ENCODE results near the gene KAT2B. TPM values are rescaled to one million over a fixed set of nuclear protein-coding genes. Genes with fewer than 3 reads are reported as not detected.

KAT2B gene
- total and polyA plus RNA-seq, 2 of the 13 experiments (the other 11 are each of a cell fraction or from before 2014, with no cell fraction given): 0.97 to 1.7 TPM

DNA sequence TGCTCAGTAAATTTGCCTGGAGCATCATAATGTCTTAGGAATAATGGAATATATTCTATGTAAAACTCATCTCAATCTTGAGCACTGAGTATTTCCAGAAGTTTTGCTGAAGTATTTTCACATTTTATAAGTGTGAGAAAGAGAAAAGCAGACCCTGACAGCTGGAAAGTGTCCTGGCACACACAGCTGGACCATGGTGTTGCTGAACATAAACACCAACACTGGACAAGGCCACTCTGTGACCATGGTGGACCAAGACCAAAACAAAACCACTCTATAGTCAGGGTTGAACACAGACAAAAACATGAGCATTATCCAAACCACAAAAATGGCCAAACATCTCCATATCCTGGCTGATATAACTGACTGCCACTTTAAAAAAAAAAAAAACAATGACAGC, 160.9 kb downstream of the KAT2B start:
- BruUV-seq (replicated peaks): no TSS peak
- H3K27ac ChIP-seq (ENCODE audit: extremely low read length, insufficient read depth, low read length): no peak overlapping the region
- no peak overlapping the region for H3K9ac ChIP-seq (ENCODE audit: insufficient read depth, low read depth, low read length)
- intact Hi-C loops (cut with micrococcal nuclease; ENCODE audit: unreplicated experiment): no loop called here
- no peak overlapping the region for H3K4me2 ChIP-seq (ENCODE audit: low read depth, low read length)
- no peaks in the 10 kb centered on the region for H4K20me1 ChIP-seq (ENCODE audit: insufficient read depth, low read length)
- no peaks in the 10 kb centered on the region for H3K27me3 ChIP-seq (ENCODE audit: control insufficient read depth in 1 of 2, insufficient read depth in 2 of 2, low read length in 2 of 2)
- ChIA-PET CTCF (ENCODE audit: low intra/inter-chr PET ratio, low total read pairs) (no interaction called here), POLR2A (no interaction called here)
- no peak for FAIRE-seq
- TF ChIP-seq, protein P1, sequence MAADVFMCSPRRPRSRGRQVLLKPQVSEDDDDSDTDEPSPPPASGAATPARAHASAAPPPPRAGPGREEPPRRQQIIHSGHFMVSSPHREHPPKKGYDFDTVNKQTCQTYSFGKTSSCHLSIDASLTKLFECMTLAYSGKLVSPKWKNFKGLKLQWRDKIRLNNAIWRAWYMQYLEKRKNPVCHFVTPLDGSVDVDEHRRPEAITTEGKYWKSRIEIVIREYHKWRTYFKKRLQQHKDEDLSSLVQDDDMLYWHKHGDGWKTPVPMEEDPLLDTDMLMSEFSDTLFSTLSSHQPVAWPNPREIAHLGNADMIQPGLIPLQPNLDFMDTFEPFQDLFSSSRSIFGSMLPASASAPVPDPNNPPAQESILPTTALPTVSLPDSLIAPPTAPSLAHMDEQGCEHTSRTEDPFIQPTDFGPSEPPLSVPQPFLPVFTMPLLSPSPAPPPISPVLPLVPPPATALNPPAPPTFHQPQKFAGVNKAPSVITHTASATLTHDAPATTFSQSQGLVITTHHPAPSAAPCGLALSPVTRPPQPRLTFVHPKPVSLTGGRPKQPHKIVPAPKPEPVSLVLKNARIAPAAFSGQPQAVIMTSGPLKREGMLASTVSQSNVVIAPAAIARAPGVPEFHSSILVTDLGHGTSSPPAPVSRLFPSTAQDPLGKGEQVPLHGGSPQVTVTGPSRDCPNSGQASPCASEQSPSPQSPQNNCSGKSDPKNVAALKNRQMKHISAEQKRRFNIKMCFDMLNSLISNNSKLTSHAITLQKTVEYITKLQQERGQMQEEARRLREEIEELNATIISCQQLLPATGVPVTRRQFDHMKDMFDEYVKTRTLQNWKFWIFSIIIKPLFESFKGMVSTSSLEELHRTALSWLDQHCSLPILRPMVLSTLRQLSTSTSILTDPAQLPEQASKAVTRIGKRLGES (CRISPR knock-in tag; IDR thresholded peaks at IDR 0.05; ENCODE audit: borderline replicate concordance): no peak
- TF ChIP-seq XRCC5 (optimal IDR thresholded peaks at IDR 0.05; ENCODE audit: low read length) (no peak), ZNF501 (CRISPR knock-in tag; IDR thresholded peaks at IDR 0.05) (no peak), TARDBP (CRISPR knock-in tag; IDR thresholded peaks at IDR 0.05) (no peak), ZSCAN20 (CRISPR knock-in tag; IDR thresholded peaks at IDR 0.05; ENCODE audit: borderline replicate concordance) (no peak), ZNF564 (CRISPR knock-in tag; IDR thresholded peaks at IDR 0.05) (no peak), ELF3 (CRISPR knock-in tag; IDR thresholded peaks at IDR 0.05) (no peak), AFF4 (CRISPR knock-in tag; IDR thresholded peaks at IDR 0.05) (no peak), ZFP36 (IDR thresholded peaks at IDR 0.05; ENCODE audit: borderline replicate concordance, low read depth, low read length, partially characterized antibody) (no peak), PPARG (CRISPR knock-in tag; conservative IDR thresholded peaks at IDR 0.05) (no peak)
- TF ChIP-seq, protein P2, sequence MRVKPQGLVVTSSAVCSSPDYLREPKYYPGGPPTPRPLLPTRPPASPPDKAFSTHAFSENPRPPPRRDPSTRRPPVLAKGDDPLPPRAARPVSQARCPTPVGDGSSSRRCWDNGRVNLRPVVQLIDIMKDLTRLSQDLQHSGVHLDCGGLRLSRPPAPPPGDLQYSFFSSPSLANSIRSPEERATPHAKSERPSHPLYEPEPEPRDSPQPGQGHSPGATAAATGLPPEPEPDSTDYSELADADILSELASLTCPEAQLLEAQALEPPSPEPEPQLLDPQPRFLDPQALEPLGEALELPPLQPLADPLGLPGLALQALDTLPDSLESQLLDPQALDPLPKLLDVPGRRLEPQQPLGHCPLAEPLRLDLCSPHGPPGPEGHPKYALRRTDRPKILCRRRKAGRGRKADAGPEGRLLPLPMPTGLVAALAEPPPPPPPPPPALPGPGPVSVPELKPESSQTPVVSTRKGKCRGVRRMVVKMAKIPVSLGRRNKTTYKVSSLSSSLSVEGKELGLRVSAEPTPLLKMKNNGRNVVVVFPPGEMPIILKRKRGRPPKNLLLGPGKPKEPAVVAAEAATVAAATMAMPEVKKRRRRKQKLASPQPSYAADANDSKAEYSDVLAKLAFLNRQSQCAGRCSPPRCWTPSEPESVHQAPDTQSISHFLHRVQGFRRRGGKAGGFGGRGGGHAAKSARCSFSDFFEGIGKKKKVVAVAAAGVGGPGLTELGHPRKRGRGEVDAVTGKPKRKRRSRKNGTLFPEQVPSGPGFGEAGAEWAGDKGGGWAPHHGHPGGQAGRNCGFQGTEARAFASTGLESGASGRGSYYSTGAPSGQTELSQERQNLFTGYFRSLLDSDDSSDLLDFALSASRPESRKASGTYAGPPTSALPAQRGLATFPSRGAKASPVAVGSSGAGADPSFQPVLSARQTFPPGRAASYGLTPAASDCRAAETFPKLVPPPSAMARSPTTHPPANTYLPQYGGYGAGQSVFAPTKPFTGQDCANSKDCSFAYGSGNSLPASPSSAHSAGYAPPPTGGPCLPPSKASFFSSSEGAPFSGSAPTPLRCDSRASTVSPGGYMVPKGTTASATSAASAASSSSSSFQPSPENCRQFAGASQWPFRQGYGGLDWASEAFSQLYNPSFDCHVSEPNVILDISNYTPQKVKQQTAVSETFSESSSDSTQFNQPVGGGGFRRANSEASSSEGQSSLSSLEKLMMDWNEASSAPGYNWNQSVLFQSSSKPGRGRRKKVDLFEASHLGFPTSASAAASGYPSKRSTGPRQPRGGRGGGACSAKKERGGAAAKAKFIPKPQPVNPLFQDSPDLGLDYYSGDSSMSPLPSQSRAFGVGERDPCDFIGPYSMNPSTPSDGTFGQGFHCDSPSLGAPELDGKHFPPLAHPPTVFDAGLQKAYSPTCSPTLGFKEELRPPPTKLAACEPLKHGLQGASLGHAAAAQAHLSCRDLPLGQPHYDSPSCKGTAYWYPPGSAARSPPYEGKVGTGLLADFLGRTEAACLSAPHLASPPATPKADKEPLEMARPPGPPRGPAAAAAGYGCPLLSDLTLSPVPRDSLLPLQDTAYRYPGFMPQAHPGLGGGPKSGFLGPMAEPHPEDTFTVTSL (CRISPR knock-in tag; IDR thresholded peaks at IDR 0.05; ENCODE audit: borderline replicate concordance): no peak
- in situ Hi-C loops (cut with HindIII; ENCODE audit: extremely low pct_ligation_motif_present, low pct_unique_long_range_greater_than_20kb): no loop called here
- no peaks in the 10 kb centered on the region for H3K36me3 ChIP-seq (replicated peaks in 1 of 2; ENCODE audit: control insufficient read depth in 1 of 2, insufficient read depth in 2 of 2, low read length in 2 of 2)
- no peaks in the 10 kb centered on the region for H3K9me3 ChIP-seq (ENCODE audit: low read length)
- H3K4me3 ChIP-seq (replicated peaks in 1 of 3; ENCODE audit: insufficient read depth in 1 of 3, low read depth in 2 of 3, low read length in 3 of 3): no peak overlapping the region
- DNase-seq (ENCODE audit: low spot score): no peak
- no peaks in the 10 kb centered on the region for H3K79me2 ChIP-seq (ENCODE audit: insufficient read depth, low read length)
- no peaks in the 10 kb centered on the region for H3K4me1 ChIP-seq (ENCODE audit: insufficient read depth, low read length)
- no peak for ATAC-seq
- H2AFZ ChIP-seq (ENCODE audit: low read length): no peak overlapping the region
